AG04449 (cell line): Measurements from ENCODE around the gene PHLDB3.
"Not testable (repeated sequence)": the region's sequence is repeated elsewhere in the genome, so short reads cannot be mapped to it uniquely, and the experiment has no call there.

Experiments used
- CTCF ChIA-PET: fragments of 350-600 bp; formaldehyde crosslinking; extraction: SDS; loops from one replicate; lab custom pipeline; 2021; ENCODE audit warnings: antibody characterized with exemption; lab: Yijun Ruan, JAX
- POLR2A ChIA-PET: fragments of 400-600, 350-600 bp; formaldehyde crosslinking; extraction: SDS; loops from one replicate; lab custom pipeline; 2020; ENCODE audit warnings: antibody characterized with exemption, inconsistent platforms; lab: Yijun Ruan, JAX
- DNase-seq: peaks from one replicate; pipeline ENCODE4 v3.0.0-alpha.2; 2010; ENCODE audit warnings: low read depth, low spot score
- H3K4me3 ChIP-seq: 2 replicates; pipeline ENCODE4 v1.5.1; 2011; ENCODE audit warnings: low read depth, mild to moderate bottlenecking, control low read depth, low read length
- CTCF ChIP-seq: IDR thresholded peaks from one replicate; pipeline ENCODE4 v1.5.1; 2011; ENCODE audit warnings: mild to moderate bottlenecking, moderate library complexity, low read length, control low read depth, inconsistent platforms; ENCODE audit not compliant: insufficient read depth; ENCODE audit errors: missing control alignments

The PHLDB3 gene

GRCh38 chr19:43439032-43439708 lies 65.4 kb downstream of the PHLDB3 start:
- POLR2A ChIA-PET: interaction anchor here (0.7 kb wide), 1 partner anchor 13 kb away, joined by 3 read pairs; no protein-coding TSS in a partner anchor
- DNase-seq: no peak
- TF ChIP-seq CTCF: no peak
- CTCF ChIA-PET: interaction anchor here (0.9 to 7.6 kb wide), 7 partner anchors 8 to 86 kb away, joined by 3 to 67 read pairs (median 5); no protein-coding TSS in a partner anchor
- H3K4me3 ChIP-seq: no peak overlapping the region

GRCh38 chr19:43438291-43439031 lies 66.1 kb downstream of the PHLDB3 start:
- DNase-seq: no peak
- TF ChIP-seq CTCF: no peak
- no peak overlapping the region for H3K4me3 ChIP-seq
- ChIA-PET POLR2A (interaction anchor here (0.7 kb wide), 1 partner anchor 12 kb away, joined by 3 read pairs; no protein-coding TSS in a partner anchor), CTCF (interaction anchor here (0.9 to 7.6 kb wide), 6 partner anchors 9 to 87 kb away, joined by 3 to 67 read pairs (median 13); no protein-coding TSS in a partner anchor)

- H3K4me3 ChIP-seq: no peak overlapping the region
- CTCF ChIA-PET: interaction anchor here (1.2 to 7.6 kb wide), 4 partner anchors 9 to 83 kb away, joined by 4 to 67 read pairs (median 36); no protein-coding TSS in a partner anchor
- TF ChIP-seq CTCF: no peak
- POLR2A ChIA-PET: no interaction called here
- no peak for DNase-seq
Observed at GRCh38 chr19:43437712-43438111, 66.8 kb downstream of the PHLDB3 start.

GRCh38 chr19:43437284-43437683 lies 67.3 kb downstream of the PHLDB3 start:
- CTCF ChIA-PET: interaction anchor here (3.9 to 7.6 kb wide), 3 partner anchors 10 to 83 kb away, joined by 21 to 67 read pairs (median 52); no protein-coding TSS in a partner anchor
- DNase-seq, H3K4me3 ChIP-seq, POLR2A ChIA-PET: not testable (repeated sequence)

GRCh38 chr19:43435775-43436174 lies 68.8 kb downstream of the PHLDB3 start:
- no peak for TF ChIP-seq CTCF
- ChIA-PET CTCF (interaction anchor here (1.7 to 7.6 kb wide), 3 partner anchors 10 to 85 kb away, joined by 7 to 67 read pairs (median 52); no protein-coding TSS in a partner anchor), POLR2A (no interaction called here)
- DNase-seq: no peak
- no peak overlapping the region for H3K4me3 ChIP-seq

- ChIA-PET POLR2A (no interaction called here), CTCF (interaction anchor here (0.6 to 7.6 kb wide), 7 partner anchors 13 to 161 kb away, joined by 3 to 67 read pairs (median 4); no protein-coding TSS in a partner anchor)
- TF ChIP-seq CTCF: no peak
- no peak for DNase-seq
- no peak overlapping the region for H3K4me3 ChIP-seq
Observed at GRCh38 chr19:43433689-43434088, 70.9 kb downstream of the PHLDB3 start.
